GM12872 (cell line): ENCODE data around the gene SLIT3.

Source experiments
- CTCF ChIP-seq: IDR thresholded peaks from 3 replicates; pipeline ENCODE4 v1.5.1; 2011; ENCODE audit warnings: low read depth, mild to moderate bottlenecking, low read length, moderate library complexity; ENCODE audit not compliant: insufficient read depth

Gene SLIT3

GRCh38 chr5:169079697-169080096 lies 221.2 kb downstream of the SLIT3 start:
- TF ChIP-seq CTCF: no peak

GRCh38 chr5:169074839-169075238 lies 226.1 kb downstream of the SLIT3 start:
- no peak for TF ChIP-seq CTCF

- no peak for TF ChIP-seq CTCF
Measured at GRCh38 chr5:169072233-169072632, 228.7 kb downstream of the SLIT3 start.

GRCh38 chr5:169070413-169070812 lies 230.5 kb downstream of the SLIT3 start:
- no peak for TF ChIP-seq CTCF

- TF ChIP-seq CTCF: no peak
Measured at GRCh38 chr5:169067751-169068173, 233.2 kb downstream of the SLIT3 start.

- no peak for TF ChIP-seq CTCF
Measured at GRCh38 chr5:169065400-169065799, 235.5 kb downstream of the SLIT3 start.

GRCh38 chr5:169064093-169064492 lies 236.8 kb downstream of the SLIT3 start:
- no peak for TF ChIP-seq CTCF

- TF ChIP-seq CTCF: no peak
Measured at GRCh38 chr5:169063316-169063953, 237.5 kb downstream of the SLIT3 start.
